Left cardiac atrium (tissue), 4 donors: ENCODE measurements around the gene ZDHHC14. TPM values are rescaled to one million over a fixed set of nuclear protein-coding genes. Genes with fewer than 3 reads are reported as not detected.
A peak's percentile ranks its signal among the peaks of the same experiment; 100 is the strongest.
"Not testable (repeated sequence)": the region's sequence is repeated elsewhere in the genome, so short reads cannot be mapped to it uniquely, and the experiment has no call there.

Source experiments
- ATAC-seq, 2 donors: fragments of 200-7000 bp; cut with Tn5 transposase; one replicate each; pipeline ENCODE4 v1.9.1; 2020; ENCODE audit warnings: mild to moderate bottlenecking in 2 of 2, moderate library complexity in 2 of 2
- DNase-seq: peaks from one replicate; pipeline ENCODE4 v3.0.0-alpha.2; 2020
- intact Hi-C, 2 donors: fragments of 100-400 bp; cut with DNase I; formaldehyde crosslinking; loops; one replicate each; pipeline versions ENCODE4 v1.14.1 to v1.15.1; 2022 to 2023
- total RNA-seq, 2 donors: library from RNA; stranded (reverse); fragmentation: NEBNext Ultra II Directional; extraction: Animal tissue kit (Norgen Biotek cat#: 25700); gene quantifications; one replicate each; pipeline ENCODE4 v1.2.1, GENCODE V29; 2021
- donor health status: DM: no; HTN: yes; CAD: no.
- donor health status: DM: no; HTN: yes; CAD: no; lungs with severe emphysema.
- donor health status: DM: yes; HTN: yes; CAD: no.
- donor health status: Dilated cardiomyopathy.

Gene ZDHHC14
- total RNA-seq, 2 donors from 2014 or later: 12.1 to 12.3 TPM

DNA sequence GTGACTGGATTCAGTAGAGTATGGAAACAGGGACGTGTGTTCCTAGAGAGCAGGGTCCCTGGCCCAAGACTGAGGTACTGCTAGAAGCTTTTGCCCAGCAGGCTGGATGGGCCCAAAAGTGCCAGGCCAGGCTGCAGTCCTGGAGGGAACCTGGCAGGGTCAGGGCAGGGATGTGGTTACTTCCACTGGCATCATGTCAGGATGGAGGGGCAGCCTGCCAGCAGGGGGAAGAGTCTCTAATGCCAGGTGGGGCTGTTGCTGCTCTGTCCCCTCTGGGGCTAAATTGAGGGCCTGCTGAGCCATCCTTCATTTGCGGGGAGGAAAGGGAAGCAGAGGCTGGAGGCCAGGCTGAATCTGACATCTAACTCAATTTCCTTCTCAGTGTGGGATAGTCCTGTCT is 17.2 kb downstream of the ZDHHC14 start:
- intact Hi-C loops: no loop called here
- DNase-seq (no peak), ATAC-seq (no peak)

- intact Hi-C loops: no loop called here
- no peak for ATAC-seq
These were observed 19.7 kb downstream of the ZDHHC14 start for GRCh38 chr6:157400676-157401075.

DNA sequence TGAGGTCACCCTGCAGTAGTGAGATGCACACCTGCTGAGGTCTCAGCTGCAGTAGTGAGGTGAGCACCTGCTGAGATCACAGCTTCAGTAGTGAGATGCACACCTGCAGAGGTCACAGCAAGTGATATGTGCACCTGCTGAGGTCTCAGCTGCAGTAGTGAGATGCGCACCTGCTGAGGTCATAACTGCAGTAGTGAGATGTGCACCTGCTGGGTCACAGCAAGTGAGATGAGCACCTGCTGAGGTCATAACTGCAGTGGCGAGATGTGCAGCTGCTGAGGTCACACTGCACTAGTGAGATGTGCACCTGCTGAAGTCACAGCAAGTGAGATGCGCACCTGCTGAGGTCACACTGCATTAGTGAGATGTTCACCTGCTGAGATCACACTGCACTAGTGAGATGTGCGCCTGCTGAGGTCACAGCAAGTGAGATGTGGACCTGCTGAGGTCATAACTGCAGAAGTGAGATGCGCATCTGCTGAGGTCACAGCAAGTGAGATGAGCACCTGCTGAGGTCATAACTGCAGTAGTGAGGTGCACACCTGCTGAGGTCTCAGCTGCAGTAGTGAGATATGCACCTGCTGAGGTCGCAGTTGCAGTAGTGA is 20.8 kb downstream of the ZDHHC14 start:
- ATAC-seq (no peak), DNase-seq (no peak)
- intact Hi-C loops: no loop called here

More at GRCh38 chr6:157400676-157401075, 19.7 kb downstream of the ZDHHC14 start:
- DNase-seq: no peak

GRCh38 chr6:157402996-157403685 is 22.2 kb downstream of the ZDHHC14 start:
- no peak for DNase-seq
- no peak for ATAC-seq
- intact Hi-C loops: no loop called here

- intact Hi-C loops: no loop called here
- no peak for ATAC-seq
- DNase-seq: no peak
These were observed 22.7 kb downstream of the ZDHHC14 start for GRCh38 chr6:157403686-157404051.

DNA sequence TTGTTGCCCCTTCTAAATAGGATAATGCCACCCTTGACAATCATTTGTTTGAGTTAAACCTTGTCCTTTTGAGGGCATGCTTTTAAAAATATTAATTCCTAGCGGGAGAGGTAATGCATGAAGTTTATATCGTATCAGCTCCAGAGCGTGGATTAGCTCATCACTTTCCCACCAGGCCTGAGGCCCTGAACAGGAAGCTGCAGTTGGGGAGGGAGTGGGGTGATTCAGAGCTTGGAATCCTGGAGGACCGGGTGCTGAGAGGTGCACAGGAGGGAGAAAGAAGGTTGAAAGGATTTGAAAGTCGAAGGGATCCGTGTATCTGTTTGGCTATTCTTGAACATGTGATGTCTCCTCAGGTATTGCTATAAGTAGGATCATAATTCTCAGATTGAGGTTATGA is 25.0 kb downstream of the ZDHHC14 start:
- ATAC-seq: peak; percentile 73 to 97
- intact Hi-C loops: no loop called here

DNA sequence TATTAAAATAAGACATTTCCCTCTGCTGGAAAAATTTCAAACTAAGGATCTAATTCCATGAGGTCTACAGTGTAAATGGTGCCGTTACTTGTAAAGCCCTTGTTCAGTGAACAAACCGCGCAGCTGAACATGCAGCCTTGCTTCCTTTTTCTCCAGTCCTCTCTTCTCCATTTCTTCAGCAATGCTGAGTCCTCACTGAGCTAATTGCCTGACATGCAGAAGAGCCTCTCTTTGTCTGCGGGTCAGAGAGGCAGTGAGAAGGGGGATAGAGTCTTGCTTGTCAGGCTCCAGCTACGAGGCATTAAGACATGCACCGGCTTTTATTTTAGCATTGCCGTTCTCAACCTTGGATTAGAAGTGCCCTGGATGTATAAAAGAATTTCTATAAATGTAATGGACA is 25.7 kb downstream of the ZDHHC14 start:
- ATAC-seq: peak in 1 of 2 donors; percentile 24

More for the DNA sequence above, 25.0 kb downstream of the ZDHHC14 start:
- peak; percentile 44 for DNase-seq

GRCh38 chr6:157407646-157408045 is 26.7 kb downstream of the ZDHHC14 start:
- DNase-seq: no peak
- ATAC-seq: no peak
- intact Hi-C loops: no loop called here

More for the DNA sequence above, 25.7 kb downstream of the ZDHHC14 start:
- intact Hi-C loops: no loop called here
- DNase-seq: no peak

- ATAC-seq, intact Hi-C loops, DNase-seq: not testable (repeated sequence)
These were observed 27.4 kb downstream of the ZDHHC14 start for GRCh38 chr6:157408427-157408826.

DNA sequence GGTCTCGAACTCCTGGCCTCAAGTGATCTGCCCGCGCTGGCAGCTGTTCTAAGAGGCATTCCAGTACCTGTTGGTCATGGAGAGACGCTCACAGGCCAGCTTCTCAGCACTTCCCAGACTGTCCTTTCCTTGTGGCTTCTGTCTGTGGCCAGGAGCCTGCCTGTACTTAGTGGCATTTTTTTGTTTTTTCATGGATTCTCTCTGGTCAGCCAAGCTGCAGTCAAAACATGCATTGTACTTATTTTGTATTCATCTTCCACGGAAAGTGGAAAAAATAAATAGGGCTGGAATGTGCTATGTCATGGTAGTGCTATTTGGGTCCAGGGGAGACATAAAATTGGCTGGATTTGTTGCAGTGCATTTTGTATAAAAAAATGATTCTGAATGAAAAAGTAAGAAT is 29.1 kb downstream of the ZDHHC14 start:
- no peak for ATAC-seq
- intact Hi-C loops: no loop called here
- DNase-seq: no peak

- intact Hi-C loops: no loop called here
- no peak for DNase-seq
- no peak for ATAC-seq
These were observed 30.4 kb downstream of the ZDHHC14 start for GRCh38 chr6:157411368-157411767.

GRCh38 chr6:157412791-157413190 is 31.8 kb downstream of the ZDHHC14 start:
- DNase-seq: no peak
- ATAC-seq: peak in 1 of 2 donors; percentile 23
- intact Hi-C loops: no loop called here

DNA sequence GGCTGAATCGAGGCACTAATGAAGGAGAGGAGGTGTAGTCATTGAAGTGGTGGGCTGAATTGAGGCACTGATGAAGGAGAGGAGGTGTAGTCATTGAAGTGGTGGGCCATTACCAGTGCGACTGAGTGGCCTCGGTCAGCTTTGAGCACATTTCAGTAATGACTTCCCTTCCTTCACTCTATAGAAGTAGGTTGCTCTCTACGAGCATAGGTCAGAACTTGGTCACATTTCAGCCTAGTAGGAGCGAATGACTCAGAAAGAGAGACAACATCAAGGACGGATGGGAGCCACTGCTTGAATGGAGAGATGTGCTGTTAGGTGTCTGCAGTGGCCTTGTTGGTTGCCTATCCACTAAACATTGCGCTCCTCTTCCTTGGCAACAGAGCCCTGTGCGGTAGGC is 39.5 kb downstream of the ZDHHC14 start:
- no peak for DNase-seq
- intact Hi-C loops: no loop called here
- ATAC-seq: no peak

GRCh38 chr6:157424491-157425020 is 43.6 kb downstream of the ZDHHC14 start:
- intact Hi-C loops: loop anchor here in 1 of 2 donors (5.0 kb wide), 1 partner anchor 32 kb away; no protein-coding TSS in a partner anchor

DNA sequence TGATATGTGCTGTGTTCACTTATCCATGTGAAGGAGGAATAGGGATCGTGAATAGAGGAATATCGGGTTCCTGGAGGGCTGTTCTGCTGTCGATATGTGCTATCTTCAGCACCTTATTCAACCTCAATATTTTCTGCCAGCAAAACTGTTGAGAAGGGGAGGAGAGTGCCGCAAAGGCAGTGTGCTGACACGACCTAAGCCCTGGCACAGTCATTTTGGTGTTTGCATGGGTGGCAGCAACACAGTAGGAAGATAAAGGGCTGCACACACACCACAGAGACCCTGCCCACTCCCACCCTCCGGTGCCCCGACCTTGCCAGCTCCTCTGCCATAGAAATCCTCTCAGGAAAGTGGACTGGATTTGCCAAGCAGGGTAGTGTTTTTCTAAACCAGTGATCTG is 47.0 kb downstream of the ZDHHC14 start:
- intact Hi-C loops: loop anchor here in 1 of 2 donors (5.0 kb wide), 1 partner anchor 36 kb away; no protein-coding TSS in a partner anchor
- DNase-seq (no peak), ATAC-seq (peak; percentile 45 to 71)

More at GRCh38 chr6:157424491-157425020, 43.6 kb downstream of the ZDHHC14 start:
- peak in 1 of 2 donors; percentile 58 for ATAC-seq
- no peak for DNase-seq

DNA sequence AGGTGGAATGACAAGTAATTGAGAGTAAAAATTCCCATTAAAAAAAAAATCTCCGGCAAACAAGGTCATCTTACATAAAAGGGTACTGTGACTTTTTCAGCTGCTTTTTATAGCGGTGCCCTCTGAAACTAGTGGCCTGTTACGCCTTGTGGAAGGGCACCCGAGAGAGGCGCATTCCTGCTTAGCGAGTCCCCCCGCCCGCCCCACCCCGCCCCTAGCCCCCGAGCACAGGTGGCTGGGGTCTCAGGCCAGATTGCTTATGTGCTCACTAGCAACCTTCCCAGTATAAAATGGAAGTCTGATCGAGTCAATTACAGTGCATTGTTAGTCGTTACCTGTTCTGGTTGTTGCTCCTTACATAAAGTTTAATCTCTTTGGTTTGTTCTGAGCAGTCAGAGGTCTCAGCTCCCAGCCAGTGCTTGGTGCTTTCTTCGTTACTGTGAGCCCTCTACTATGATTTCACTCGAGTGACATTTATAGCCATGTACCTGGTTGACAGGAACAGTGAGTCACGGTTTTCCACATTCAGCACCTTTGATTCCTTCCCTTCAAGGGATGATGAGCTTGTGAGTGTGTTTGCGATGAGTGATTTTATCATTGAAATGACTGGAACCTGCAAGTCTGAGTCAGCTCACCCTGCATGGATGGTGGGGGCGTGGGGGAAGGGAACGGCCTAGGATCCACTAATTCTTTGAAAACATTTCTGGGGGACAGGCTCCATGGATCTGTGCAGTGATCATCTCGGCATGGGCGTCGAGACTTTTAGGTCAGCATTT is 47.6 kb downstream of the ZDHHC14 start:
- ATAC-seq (peak; percentile 16 to 21), DNase-seq (no peak)
- intact Hi-C loops: loop anchor here in 1 of 2 donors (5.0 kb wide), 1 partner anchor 36 kb away; no protein-coding TSS in a partner anchor

- intact Hi-C loops: loop anchor here in 1 of 2 donors (5.0 kb wide), 1 partner anchor 37 kb away; no protein-coding TSS in a partner anchor
- ATAC-seq: no peak
- no peak for DNase-seq
These were observed 48.3 kb downstream of the ZDHHC14 start for GRCh38 chr6:157429248-157429647.

- intact Hi-C loops: no loop called here
- DNase-seq (no peak), ATAC-seq (peak; percentile 42 to 75)
These were observed 49.8 kb downstream of the ZDHHC14 start for GRCh38 chr6:157430834-157431233.

DNA sequence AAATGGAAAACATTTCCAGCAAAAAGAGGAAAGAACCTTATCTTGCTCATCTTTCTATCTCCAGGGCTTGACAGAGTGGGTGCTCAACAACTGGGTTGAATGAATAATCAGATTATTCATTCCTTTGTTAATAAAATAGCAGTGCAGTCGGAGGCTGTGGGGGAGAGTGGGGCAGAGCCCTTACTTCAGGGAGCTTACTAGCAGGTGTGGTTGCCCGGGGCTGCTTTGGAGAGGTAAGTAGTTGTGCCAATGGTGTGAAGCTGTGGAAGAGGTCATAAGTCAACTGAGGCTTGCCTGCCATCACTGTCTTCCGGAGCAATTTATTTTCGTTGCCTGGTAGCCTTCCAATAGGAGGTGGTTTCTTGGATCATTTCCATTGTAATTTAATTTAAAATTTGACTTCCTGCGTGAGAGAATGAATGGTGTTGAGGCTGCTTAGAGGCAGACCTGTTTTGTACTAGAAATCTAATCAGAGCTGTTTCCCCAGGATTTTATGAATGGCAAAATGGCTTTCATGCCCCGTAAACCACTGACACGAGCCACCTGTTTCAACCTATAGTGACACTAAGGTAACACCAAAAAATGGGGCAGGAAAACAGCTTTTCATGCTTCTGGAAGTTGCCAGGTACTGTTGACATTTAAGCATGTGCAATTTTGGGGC is 51.4 kb downstream of the ZDHHC14 start:
- intact Hi-C loops: no loop called here
- ATAC-seq: no peak
- no peak for DNase-seq
